ENCODE data around the gene SSX7. TPM values are rescaled to one million over a fixed set of nuclear protein-coding genes. Genes with fewer than 3 reads are reported as not detected.
"Not testable (repeated sequence)": the region's sequence is repeated elsewhere in the genome, so short reads cannot be mapped to it uniquely, and the experiment has no call there.

The SSX7 gene, protein sequence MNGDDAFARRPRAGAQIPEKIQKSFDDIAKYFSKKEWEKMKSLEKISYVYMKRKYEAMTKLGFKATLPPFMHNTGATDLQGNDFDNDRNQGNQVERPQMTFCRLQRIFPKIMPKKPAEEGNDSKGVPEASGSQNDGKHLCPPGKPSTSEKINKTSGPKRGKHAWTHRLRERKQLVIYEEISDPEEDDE
- not detected in 2 replicates for total RNA-seq

DNA sequence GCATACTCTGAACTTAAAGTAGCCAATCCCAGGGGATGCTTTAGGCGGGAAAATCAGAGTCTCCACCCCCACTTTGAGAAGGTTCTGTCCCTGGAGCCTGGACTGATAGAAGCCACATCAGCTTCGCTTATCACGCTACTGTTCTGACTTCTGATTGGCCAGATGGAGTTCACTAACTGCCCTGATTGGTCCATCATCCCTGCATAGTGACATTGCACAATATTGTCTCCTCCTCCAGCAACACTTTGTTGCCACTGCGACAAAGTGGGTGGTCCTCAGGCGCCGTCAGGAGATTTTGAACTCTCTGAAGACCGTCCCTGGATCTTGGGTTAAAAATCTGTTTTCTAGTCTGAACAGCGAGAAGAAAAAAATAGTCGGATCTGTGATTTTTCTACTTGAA is at the start of gene SSX7:
Gene SSX7 (minus strand): TSS at position 101 of the 400 bp plus-strand sequence. CDS start 1,428 bp downstream, outside the sequence.
- not testable (repeated sequence) for H3K4me3 ChIP-seq (ENCODE audit: insufficient read depth, low read length); H3K4me1 ChIP-seq (ENCODE audit: insufficient read depth, low read length); H3K9me3 ChIP-seq (ENCODE audit: low read depth, low read length); H3K27me3 ChIP-seq (ENCODE audit: insufficient read depth, low read length); H3K36me3 ChIP-seq (ENCODE audit: insufficient read depth, low read length); DNase-seq (ENCODE audit: insufficient read length, low spot score, missing footprints); H3K79me2 ChIP-seq (ENCODE audit: insufficient read depth, low read length); H4K20me1 ChIP-seq (ENCODE audit: insufficient read depth, low read length); H3K4me2 ChIP-seq (ENCODE audit: insufficient read depth, low read length); H3K27ac ChIP-seq (ENCODE audit: low read depth, low read length); H2AFZ ChIP-seq (ENCODE audit: low read length)

DNA sequence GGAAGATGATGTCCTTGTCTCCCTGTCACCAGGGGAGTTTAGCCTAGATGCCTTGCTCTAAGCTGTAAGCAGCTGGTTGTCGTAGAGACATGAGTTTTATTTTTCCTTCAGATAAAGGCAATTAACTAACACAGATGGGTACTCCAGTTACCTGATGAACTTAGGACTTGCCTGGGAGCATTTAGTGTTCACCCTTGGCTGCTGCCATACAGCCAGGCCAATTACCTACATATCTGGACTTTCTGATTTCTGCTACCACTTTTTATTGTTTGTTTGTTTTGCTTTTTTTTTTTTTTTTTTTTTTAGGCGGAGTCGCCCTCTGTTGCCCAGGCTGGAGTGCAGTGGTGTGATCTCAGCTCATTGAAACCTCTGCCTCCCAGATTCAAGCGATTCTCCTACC is 37.3 kb upstream of the SSX7 start:
- not testable (repeated sequence) for H3K9me3 ChIP-seq (ENCODE audit: low read depth, low read length); H4K20me1 ChIP-seq (ENCODE audit: insufficient read depth, low read length); H3K79me2 ChIP-seq (ENCODE audit: insufficient read depth, low read length); H2AFZ ChIP-seq (ENCODE audit: low read length); H3K4me3 ChIP-seq (ENCODE audit: insufficient read depth, low read length); DNase-seq (ENCODE audit: insufficient read length, low spot score, missing footprints); H3K36me3 ChIP-seq (ENCODE audit: insufficient read depth, low read length); H3K4me1 ChIP-seq (ENCODE audit: insufficient read depth, low read length); H3K27me3 ChIP-seq (ENCODE audit: insufficient read depth, low read length); H3K4me2 ChIP-seq (ENCODE audit: insufficient read depth, low read length); H3K27ac ChIP-seq (ENCODE audit: low read depth, low read length)

DNA sequence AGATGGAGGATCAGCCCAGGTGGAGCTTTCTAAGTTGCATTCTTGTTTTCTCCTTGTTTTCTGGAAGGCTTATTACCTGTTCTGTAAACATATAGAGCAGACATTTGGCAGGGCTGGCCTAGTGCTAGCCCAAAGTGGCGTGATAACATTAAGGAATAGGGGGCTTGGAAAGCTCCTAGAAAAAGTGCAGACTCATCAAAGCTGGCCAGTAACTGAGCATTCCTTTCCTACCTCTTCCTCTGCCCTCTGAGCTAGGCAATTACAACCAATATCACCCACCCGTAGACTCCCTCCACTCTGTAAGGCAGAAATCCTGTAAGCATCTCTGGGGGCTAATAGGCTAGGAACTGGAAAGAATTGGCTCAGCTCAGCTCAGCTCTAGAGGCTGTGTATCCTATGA is 7.5 kb upstream of the SSX7 start:
- not testable (repeated sequence) for H3K4me3 ChIP-seq (ENCODE audit: insufficient read depth, low read length); H4K20me1 ChIP-seq (ENCODE audit: insufficient read depth, low read length); H3K9me3 ChIP-seq (ENCODE audit: low read depth, low read length); H3K36me3 ChIP-seq (ENCODE audit: insufficient read depth, low read length); H3K27me3 ChIP-seq (ENCODE audit: insufficient read depth, low read length); DNase-seq (ENCODE audit: insufficient read length, low spot score, missing footprints); H3K4me1 ChIP-seq (ENCODE audit: insufficient read depth, low read length); H3K79me2 ChIP-seq (ENCODE audit: insufficient read depth, low read length); H3K4me2 ChIP-seq (ENCODE audit: insufficient read depth, low read length); H3K27ac ChIP-seq (ENCODE audit: low read depth, low read length); H2AFZ ChIP-seq (ENCODE audit: low read length)

- not testable (repeated sequence) for DNase-seq (ENCODE audit: insufficient read length, low spot score, missing footprints); H3K27me3 ChIP-seq (ENCODE audit: insufficient read depth, low read length); H3K36me3 ChIP-seq (ENCODE audit: insufficient read depth, low read length); H3K27ac ChIP-seq (ENCODE audit: low read depth, low read length); H3K4me2 ChIP-seq (ENCODE audit: insufficient read depth, low read length); H3K79me2 ChIP-seq (ENCODE audit: insufficient read depth, low read length); H3K4me1 ChIP-seq (ENCODE audit: insufficient read depth, low read length); H2AFZ ChIP-seq (ENCODE audit: low read length); H3K9me3 ChIP-seq (ENCODE audit: low read depth, low read length); H3K4me3 ChIP-seq (ENCODE audit: insufficient read depth, low read length); H4K20me1 ChIP-seq (ENCODE audit: insufficient read depth, low read length)
Observed at GRCh38 chrX:52655475-52655874, 775 bp upstream of the SSX7 start.

GRCh38 chrX:52650676-52651075 is 4.0 kb downstream of the SSX7 start:
- H3K27ac ChIP-seq (ENCODE audit: low read depth, low read length); H3K9me3 ChIP-seq (ENCODE audit: low read depth, low read length); H2AFZ ChIP-seq (ENCODE audit: low read length); H3K27me3 ChIP-seq (ENCODE audit: insufficient read depth, low read length); H3K4me1 ChIP-seq (ENCODE audit: insufficient read depth, low read length); H3K36me3 ChIP-seq (ENCODE audit: insufficient read depth, low read length); H3K4me2 ChIP-seq (ENCODE audit: insufficient read depth, low read length); DNase-seq (ENCODE audit: insufficient read length, low spot score, missing footprints); H3K4me3 ChIP-seq (ENCODE audit: insufficient read depth, low read length); H4K20me1 ChIP-seq (ENCODE audit: insufficient read depth, low read length); H3K79me2 ChIP-seq (ENCODE audit: insufficient read depth, low read length): not testable (repeated sequence)

DNA sequence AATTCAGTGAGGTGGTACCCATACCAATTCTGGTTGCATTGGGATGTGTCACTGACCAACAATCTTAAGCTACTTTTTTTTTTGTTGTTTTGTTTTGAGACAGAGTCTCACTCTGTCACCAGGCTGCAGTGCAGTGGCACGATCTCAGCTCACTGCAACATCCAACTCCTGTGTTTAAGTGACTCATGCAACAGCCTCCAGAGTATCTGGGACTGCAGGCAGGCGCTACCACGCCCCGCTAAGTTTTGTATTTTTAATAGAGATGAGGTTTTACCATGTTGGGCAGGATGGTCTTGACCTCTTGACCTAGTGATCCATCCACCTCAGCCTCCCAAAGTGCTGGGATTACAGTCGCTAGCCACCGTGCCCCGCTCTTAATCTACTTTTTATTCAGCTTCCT is 5.7 kb downstream of the SSX7 start:
- DNase-seq (ENCODE audit: insufficient read length, low spot score, missing footprints); H3K9me3 ChIP-seq (ENCODE audit: low read depth, low read length); H3K27me3 ChIP-seq (ENCODE audit: insufficient read depth, low read length); H3K4me3 ChIP-seq (ENCODE audit: insufficient read depth, low read length); H3K79me2 ChIP-seq (ENCODE audit: insufficient read depth, low read length); H2AFZ ChIP-seq (ENCODE audit: low read length); H3K36me3 ChIP-seq (ENCODE audit: insufficient read depth, low read length); H3K4me1 ChIP-seq (ENCODE audit: insufficient read depth, low read length); H4K20me1 ChIP-seq (ENCODE audit: insufficient read depth, low read length); H3K4me2 ChIP-seq (ENCODE audit: insufficient read depth, low read length); H3K27ac ChIP-seq (ENCODE audit: low read depth, low read length): not testable (repeated sequence)

GRCh38 chrX:52628483-52628882 is 26.2 kb downstream of the SSX7 start:
- not testable (repeated sequence) for H3K4me3 ChIP-seq (ENCODE audit: insufficient read depth, low read length); H3K79me2 ChIP-seq (ENCODE audit: insufficient read depth, low read length); H4K20me1 ChIP-seq (ENCODE audit: insufficient read depth, low read length); H3K4me1 ChIP-seq (ENCODE audit: insufficient read depth, low read length); H3K9me3 ChIP-seq (ENCODE audit: low read depth, low read length); DNase-seq (ENCODE audit: insufficient read length, low spot score, missing footprints); H2AFZ ChIP-seq (ENCODE audit: low read length); H3K36me3 ChIP-seq (ENCODE audit: insufficient read depth, low read length); H3K4me2 ChIP-seq (ENCODE audit: insufficient read depth, low read length); H3K27ac ChIP-seq (ENCODE audit: low read depth, low read length); H3K27me3 ChIP-seq (ENCODE audit: insufficient read depth, low read length)

GRCh38 chrX:52620661-52621060 is 34.0 kb downstream of the SSX7 start:
- not testable (repeated sequence) for H3K27me3 ChIP-seq (ENCODE audit: insufficient read depth, low read length); H3K79me2 ChIP-seq (ENCODE audit: insufficient read depth, low read length); H3K4me3 ChIP-seq (ENCODE audit: insufficient read depth, low read length); H3K36me3 ChIP-seq (ENCODE audit: insufficient read depth, low read length); H3K9me3 ChIP-seq (ENCODE audit: low read depth, low read length); H3K27ac ChIP-seq (ENCODE audit: low read depth, low read length); DNase-seq (ENCODE audit: insufficient read length, low spot score, missing footprints); H4K20me1 ChIP-seq (ENCODE audit: insufficient read depth, low read length); H2AFZ ChIP-seq (ENCODE audit: low read length); H3K4me1 ChIP-seq (ENCODE audit: insufficient read depth, low read length); H3K4me2 ChIP-seq (ENCODE audit: insufficient read depth, low read length)
